Measurements from ENCODE around the gene FCHSD2. TPM values are rescaled to one million over a fixed set of nuclear protein-coding genes. Genes with fewer than 3 reads are reported as not detected.

Gene FCHSD2
- total RNA-seq, 4 donors from 2014 or later, result 17.0 to 40.0 (median 27.0) TPM

GRCh38 chr11:72908032-72908676 lies 234.0 kb downstream of the FCHSD2 start:
- 71 to 72% methylated on average over 2 of the region's 2 CpGs for WGBS, 2 donors (ENCODE audit: low coverage in 1 of 2)
- Histone ChIP-seq H3K36me3 (peaks cover 0 to 10% of the 10 kb centered on the region in 2 donors), H3K27ac (no peak overlapping the region), H3K4me3 (no peak overlapping the region), H3K27me3 (no peaks in the 10 kb centered on the region), H3K4me1 (no peaks in the 10 kb centered on the region), H3K9me3 (no peaks in the 10 kb centered on the region)
- no peak for ATAC-seq
- TF ChIP-seq EP300 (IDR thresholded peaks at IDR 0.05), result no peak
- no peak for TF ChIP-seq POLR2A (IDR thresholded peaks at IDR 0.05)
- TF ChIP-seq POLR2AphosphoS5 (IDR thresholded peaks at IDR 0.05), result no peak
- no peak for TF ChIP-seq CTCF (IDR thresholded peaks at IDR 0.05)

DNA sequence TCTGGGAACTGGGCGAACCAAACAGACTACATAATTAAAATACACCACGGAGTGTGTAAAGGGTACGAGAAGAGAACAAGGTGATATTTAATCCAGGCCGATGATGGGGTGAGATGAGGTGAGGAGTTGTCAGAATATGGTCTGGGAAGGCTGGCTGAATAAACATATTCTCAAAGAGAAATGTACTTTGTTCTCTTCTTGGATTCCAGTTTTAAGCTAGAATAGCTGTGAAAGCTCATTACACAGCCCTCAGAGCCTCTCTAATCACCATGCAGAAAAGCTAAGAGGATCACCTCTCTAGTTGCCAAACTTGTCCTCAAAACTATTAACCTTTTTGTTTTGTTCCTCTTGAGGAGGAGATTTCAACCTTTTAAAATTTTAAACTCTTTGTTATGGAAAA lies 238.1 kb downstream of the FCHSD2 start:
- no peaks in the 10 kb centered on the region for H3K9me3 ChIP-seq
- no peak for TF ChIP-seq EP300 (IDR thresholded peaks at IDR 0.05)
- TF ChIP-seq POLR2AphosphoS5 (IDR thresholded peaks at IDR 0.05), result no peak
- no peak for TF ChIP-seq CTCF (IDR thresholded peaks at IDR 0.05)
- no peak for TF ChIP-seq POLR2A (IDR thresholded peaks at IDR 0.05)
- H3K36me3 ChIP-seq, result peaks cover 0 to 19% of the 10 kb centered on the region in 2 donors
- 89 to 92% methylated on average over 4 of the region's 4 CpGs for WGBS, 2 donors (ENCODE audit: low coverage in 1 of 2)
- ATAC-seq, result no peak
- no peak overlapping the region for H3K27ac ChIP-seq
- no peaks in the 10 kb centered on the region for H3K4me1 ChIP-seq
- no peak overlapping the region for H3K4me3 ChIP-seq
- H3K27me3 ChIP-seq, result no peaks in the 10 kb centered on the region

DNA sequence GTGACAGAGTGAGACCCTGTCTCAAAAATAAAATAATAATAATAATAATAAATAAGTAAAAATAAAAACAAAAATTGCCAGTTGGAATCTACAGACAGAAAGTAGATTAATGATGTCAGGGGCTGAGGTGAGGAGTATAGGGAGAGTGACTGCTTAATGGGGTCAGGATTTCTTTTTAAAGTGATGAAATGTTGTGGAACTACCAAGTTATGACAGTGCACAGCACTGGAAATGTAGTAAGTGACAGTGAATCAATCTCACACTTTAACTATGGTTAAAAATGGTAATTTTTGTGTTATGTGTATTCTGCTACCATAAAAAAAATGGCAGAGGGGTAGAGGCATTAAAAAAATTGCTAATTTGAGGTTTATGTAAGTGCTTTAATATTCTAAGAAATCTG lies 240.7 kb downstream of the FCHSD2 start:
- Histone ChIP-seq H3K4me1 (no peaks in the 10 kb centered on the region), H3K27me3 (no peaks in the 10 kb centered on the region), H3K27ac (no peak overlapping the region), H3K9me3 (no peaks in the 10 kb centered on the region), H3K4me3 (no peak overlapping the region), H3K36me3 (peaks cover 0 to 24% of the 10 kb centered on the region in 2 donors)
- no peak for TF ChIP-seq CTCF (IDR thresholded peaks at IDR 0.05)
- no peak for TF ChIP-seq EP300 (IDR thresholded peaks at IDR 0.05)
- TF ChIP-seq POLR2AphosphoS5 (IDR thresholded peaks at IDR 0.05), result no peak
- no peak for TF ChIP-seq POLR2A (IDR thresholded peaks at IDR 0.05)
- no peak for ATAC-seq

- H3K36me3 ChIP-seq, result peaks cover 0 to 24% of the 10 kb centered on the region in 2 donors
- no peak for ATAC-seq
- no CpG with 5 or more reads among the region's 2 CpGs for WGBS, 2 donors (ENCODE audit: low coverage in 1 of 2)
- no peaks in the 10 kb centered on the region for H3K27me3 ChIP-seq
- TF ChIP-seq POLR2A (IDR thresholded peaks at IDR 0.05) (no peak), CTCF (IDR thresholded peaks at IDR 0.05) (no peak), POLR2AphosphoS5 (IDR thresholded peaks at IDR 0.05) (no peak), EP300 (IDR thresholded peaks at IDR 0.05) (no peak)
- H3K4me3 ChIP-seq, result no peak overlapping the region
- H3K9me3 ChIP-seq, result no peaks in the 10 kb centered on the region
- no peaks in the 10 kb centered on the region for H3K4me1 ChIP-seq
- no peak overlapping the region for H3K27ac ChIP-seq
Measured at GRCh38 chr11:72900013-72900412, 242.1 kb downstream of the FCHSD2 start.

DNA sequence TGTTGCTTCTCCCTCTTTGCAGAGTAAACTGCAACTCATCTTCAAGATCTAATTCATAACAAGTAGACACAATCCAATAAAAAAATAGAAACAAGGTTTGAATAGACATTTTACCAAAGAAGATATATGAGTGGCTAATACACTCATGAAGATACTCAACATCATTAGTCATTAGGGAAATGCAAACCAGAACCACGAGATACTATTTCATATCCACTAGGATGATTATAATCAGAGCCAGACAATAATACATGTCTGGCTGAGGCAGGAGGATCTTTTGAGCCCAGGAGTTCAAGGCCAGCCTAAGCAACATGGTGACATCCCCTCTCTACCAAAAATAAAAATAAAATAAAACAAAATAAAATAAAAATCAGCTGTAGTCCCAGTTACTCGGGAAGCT lies 242.9 kb downstream of the FCHSD2 start:
- no peak for ATAC-seq
- TF ChIP-seq EP300 (IDR thresholded peaks at IDR 0.05) (no peak), POLR2AphosphoS5 (IDR thresholded peaks at IDR 0.05) (no peak), POLR2A (IDR thresholded peaks at IDR 0.05) (no peak), CTCF (IDR thresholded peaks at IDR 0.05) (no peak)
- H3K9me3 ChIP-seq, result no peaks in the 10 kb centered on the region
- WGBS, 2 donors (ENCODE audit: low coverage in 1 of 2), result 57 to 75% methylated on average over 1 to 2 of the region's 2 CpGs
- peaks cover 0 to 24% of the 10 kb centered on the region in 2 donors for H3K36me3 ChIP-seq
- H3K4me1 ChIP-seq, result no peaks in the 10 kb centered on the region
- no peaks in the 10 kb centered on the region for H3K27me3 ChIP-seq
- H3K4me3 ChIP-seq, result no peak overlapping the region
- no peak overlapping the region for H3K27ac ChIP-seq

Measured in gastroesophageal sphincter (tissue), 4 donors.